ENCODE data around the gene NNMT.
A peak's percentile ranks its signal among the peaks of the same experiment; 100 is the strongest.

Gene NNMT

GRCh38 chr11:114295676-114296604, at the start of gene NNMT:
NNMT (plus strand) TSS chr11:114296399; CDS start chr11:114296557, 158 bp downstream.
- no peak within 1 kb of the TSS for H3K4me3 ChIP-seq (ENCODE audit: low read length)
- DNase-seq (ENCODE audit: low read depth, low spot score), result no peak
- no peaks in the 10 kb centered on the region for H3K4me1 ChIP-seq (ENCODE audit: control insufficient read depth, insufficient read depth, low read length)
- 100% methylated on average over 1 of the region's 11 CpGs for WGBS (ENCODE audit: insufficient coverage, insufficient read length)
- no peaks in the 10 kb centered on the region for H3K27me3 ChIP-seq (ENCODE audit: control insufficient read depth, insufficient read depth, low read length)
- no peaks in the 10 kb centered on the region for H3K9me3 ChIP-seq (ENCODE audit: control insufficient read depth, insufficient read depth, low read length)
- H3K27ac ChIP-seq (ENCODE audit: low read length), result no peak within 1 kb of the TSS
- no peaks in the 10 kb centered on the region for H3K36me3 ChIP-seq (ENCODE audit: control insufficient read depth, insufficient read depth, low read length)

- H3K27ac ChIP-seq (ENCODE audit: low read length), result no peak overlapping the region
- 0 out of 2 replicates have a peak, but pooled peaks cover 2% of the 10 kb centered on the region for H3K4me1 ChIP-seq (ENCODE audit: control insufficient read depth, insufficient read depth, low read length)
- WGBS (ENCODE audit: insufficient coverage, insufficient read length), result no CpG with 5 or more reads among the region's 11 CpGs
- no peaks in the 10 kb centered on the region for H3K27me3 ChIP-seq (ENCODE audit: control insufficient read depth, insufficient read depth, low read length)
- no peak overlapping the region for H3K4me3 ChIP-seq (ENCODE audit: low read length)
- DNase-seq (ENCODE audit: low read depth, low spot score), result no peak
- no peaks in the 10 kb centered on the region for H3K36me3 ChIP-seq (ENCODE audit: control insufficient read depth, insufficient read depth, low read length)
- no peaks in the 10 kb centered on the region for H3K9me3 ChIP-seq (ENCODE audit: control insufficient read depth, insufficient read depth, low read length)
These were observed 49.0 kb upstream of the NNMT start for GRCh38 chr11:114247070-114247789.

- Histone ChIP-seq H3K4me1 (ENCODE audit: control insufficient read depth, insufficient read depth, low read length) (0 out of 2 replicates have a peak, but pooled peaks cover 2% of the 10 kb centered on the region), H3K27ac (ENCODE audit: low read length) (no peak overlapping the region), H3K27me3 (ENCODE audit: control insufficient read depth, insufficient read depth, low read length) (no peaks in the 10 kb centered on the region), H3K4me3 (ENCODE audit: low read length) (no peak overlapping the region), H3K9me3 (ENCODE audit: control insufficient read depth, insufficient read depth, low read length) (no peaks in the 10 kb centered on the region), H3K36me3 (ENCODE audit: control insufficient read depth, insufficient read depth, low read length) (no peaks in the 10 kb centered on the region)
- DNase-seq (ENCODE audit: low read depth, low spot score), result no peak
- WGBS (ENCODE audit: insufficient coverage, insufficient read length), result no CpG with 5 or more reads among the region's 17 CpGs
These were observed 46.0 kb upstream of the NNMT start for GRCh38 chr11:114250180-114250579.

GRCh38 chr11:114250993-114251814, 45.0 kb upstream of the NNMT start:
- Histone ChIP-seq H3K4me3 (ENCODE audit: low read length) (no peak overlapping the region), H3K4me1 (ENCODE audit: control insufficient read depth, insufficient read depth, low read length) (0 out of 2 replicates have a peak, but pooled peaks cover 2% of the 10 kb centered on the region), H3K9me3 (ENCODE audit: control insufficient read depth, insufficient read depth, low read length) (no peaks in the 10 kb centered on the region), H3K36me3 (ENCODE audit: control insufficient read depth, insufficient read depth, low read length) (no peaks in the 10 kb centered on the region), H3K27ac (ENCODE audit: low read length) (no peak overlapping the region), H3K27me3 (ENCODE audit: control insufficient read depth, insufficient read depth, low read length) (no peaks in the 10 kb centered on the region)
- no peak for DNase-seq (ENCODE audit: low read depth, low spot score)
- no CpG with 5 or more reads among the region's 14 CpGs for WGBS (ENCODE audit: insufficient coverage, insufficient read length)

GRCh38 chr11:114251815-114252337, 44.3 kb upstream of the NNMT start:
- H3K27me3 ChIP-seq (ENCODE audit: control insufficient read depth, insufficient read depth, low read length), result no peaks in the 10 kb centered on the region
- no peaks in the 10 kb centered on the region for H3K9me3 ChIP-seq (ENCODE audit: control insufficient read depth, insufficient read depth, low read length)
- H3K4me1 ChIP-seq (ENCODE audit: control insufficient read depth, insufficient read depth, low read length), result peaks cover 2% of the 10 kb centered on the region; the same call in 1 of the 2 replicates
- H3K4me3 ChIP-seq (ENCODE audit: low read length), result no peak overlapping the region
- peak; percentile 29 for DNase-seq (ENCODE audit: low read depth, low spot score)
- WGBS (ENCODE audit: insufficient coverage, insufficient read length), result no CpG with 5 or more reads among the region's 9 CpGs
- H3K27ac ChIP-seq (ENCODE audit: low read length), result no peak overlapping the region
- H3K36me3 ChIP-seq (ENCODE audit: control insufficient read depth, insufficient read depth, low read length), result no peaks in the 10 kb centered on the region

GRCh38 chr11:114252767-114253166, 43.4 kb upstream of the NNMT start:
- Histone ChIP-seq H3K27me3 (ENCODE audit: control insufficient read depth, insufficient read depth, low read length) (no peaks in the 10 kb centered on the region), H3K36me3 (ENCODE audit: control insufficient read depth, insufficient read depth, low read length) (no peaks in the 10 kb centered on the region), H3K4me3 (ENCODE audit: low read length) (no peak overlapping the region), H3K9me3 (ENCODE audit: control insufficient read depth, insufficient read depth, low read length) (no peaks in the 10 kb centered on the region), H3K27ac (ENCODE audit: low read length) (no peak overlapping the region), H3K4me1 (ENCODE audit: control insufficient read depth, insufficient read depth, low read length) (peaks cover 3% of the 10 kb centered on the region)
- WGBS (ENCODE audit: insufficient coverage, insufficient read length), result no CpG with 5 or more reads among the region's 9 CpGs
- DNase-seq (ENCODE audit: low read depth, low spot score), result no peak

- WGBS (ENCODE audit: insufficient coverage, insufficient read length), result no CpG with 5 or more reads among the region's 2 CpGs
- Histone ChIP-seq H3K36me3 (ENCODE audit: control insufficient read depth, insufficient read depth, low read length) (no peaks in the 10 kb centered on the region), H3K9me3 (ENCODE audit: control insufficient read depth, insufficient read depth, low read length) (no peaks in the 10 kb centered on the region), H3K27ac (ENCODE audit: low read length) (no peak overlapping the region), H3K27me3 (ENCODE audit: control insufficient read depth, insufficient read depth, low read length) (no peaks in the 10 kb centered on the region), H3K4me1 (ENCODE audit: control insufficient read depth, insufficient read depth, low read length) (peaks cover 3% of the 10 kb centered on the region), H3K4me3 (ENCODE audit: low read length) (no peak overlapping the region)
- no peak for DNase-seq (ENCODE audit: low read depth, low spot score)
These were observed 42.4 kb upstream of the NNMT start for GRCh38 chr11:114253771-114254170.

GRCh38 chr11:114254571-114255146, 41.5 kb upstream of the NNMT start:
- Histone ChIP-seq H3K4me3 (ENCODE audit: low read length) (no peak overlapping the region), H3K27ac (ENCODE audit: low read length) (no peak overlapping the region), H3K36me3 (ENCODE audit: control insufficient read depth, insufficient read depth, low read length) (no peaks in the 10 kb centered on the region), H3K4me1 (ENCODE audit: control insufficient read depth, insufficient read depth, low read length) (peaks cover 3% of the 10 kb centered on the region), H3K27me3 (ENCODE audit: control insufficient read depth, insufficient read depth, low read length) (no peaks in the 10 kb centered on the region), H3K9me3 (ENCODE audit: control insufficient read depth, insufficient read depth, low read length) (no peaks in the 10 kb centered on the region)
- DNase-seq (ENCODE audit: low read depth, low spot score), result no peak
- no CpG with 5 or more reads among the region's 14 CpGs for WGBS (ENCODE audit: insufficient coverage, insufficient read length)

- H3K4me1 ChIP-seq (ENCODE audit: control insufficient read depth, insufficient read depth, low read length), result peaks cover 3% of the 10 kb centered on the region
- no peak overlapping the region for H3K27ac ChIP-seq (ENCODE audit: low read length)
- WGBS (ENCODE audit: insufficient coverage, insufficient read length), result no CpG with 5 or more reads among the region's 11 CpGs
- no peaks in the 10 kb centered on the region for H3K36me3 ChIP-seq (ENCODE audit: control insufficient read depth, insufficient read depth, low read length)
- no peaks in the 10 kb centered on the region for H3K27me3 ChIP-seq (ENCODE audit: control insufficient read depth, insufficient read depth, low read length)
- DNase-seq (ENCODE audit: low read depth, low spot score), result no peak
- H3K9me3 ChIP-seq (ENCODE audit: control insufficient read depth, insufficient read depth, low read length), result no peaks in the 10 kb centered on the region
- no peak overlapping the region for H3K4me3 ChIP-seq (ENCODE audit: low read length)
These were observed 40.9 kb upstream of the NNMT start for GRCh38 chr11:114255289-114255688.

Data from iPS DF 6.9 (cell line).